ENCODE results near the gene SNX13. TPM values are rescaled to one million over a fixed set of nuclear protein-coding genes. Genes with fewer than 3 reads are reported as not detected.

Gene SNX13
- total and polyA plus RNA-seq, 9 of the 15 experiments (the other 6 are each of a cell fraction or from before 2014, with no cell fraction given) = 5.6 to 33.2 (median 25.4) TPM

DNA sequence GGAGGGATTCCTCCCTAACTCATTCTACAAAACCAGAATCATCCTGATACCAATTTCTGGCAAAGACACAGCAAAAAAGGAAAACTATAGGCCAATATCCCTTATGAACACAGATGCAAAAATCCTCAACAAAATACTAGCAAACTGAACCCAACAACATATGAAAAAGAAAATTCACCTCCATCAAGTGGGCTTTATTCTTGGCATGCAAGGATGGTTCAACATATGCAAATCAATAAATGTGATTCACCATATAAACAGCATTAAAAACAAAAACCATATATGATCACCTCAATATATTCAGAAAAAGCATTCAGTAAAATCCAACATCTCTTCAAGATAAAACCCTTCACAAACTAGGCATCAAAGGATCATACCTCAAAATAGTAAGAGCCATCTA, 23.5 kb downstream of the SNX13 start:
- BruUV-seq (replicated peaks) = no TSS peak

DNA sequence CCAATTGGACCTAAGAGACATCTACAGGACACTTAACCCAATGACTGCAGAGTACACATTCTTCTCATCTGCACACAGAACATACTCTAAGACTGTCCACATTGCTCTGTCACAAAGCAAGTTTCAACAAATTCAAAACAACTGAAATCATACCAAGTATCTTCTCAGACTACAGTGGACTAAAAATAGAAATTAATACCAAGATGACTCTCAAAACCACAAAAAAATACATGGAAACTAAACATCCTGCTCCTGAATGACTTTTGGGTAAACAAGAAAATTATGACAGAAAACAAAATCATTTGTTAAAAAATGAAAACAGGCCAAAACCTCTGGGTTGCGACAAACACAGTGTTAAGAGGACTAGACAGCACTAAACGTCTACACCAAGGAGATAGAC, 24.5 kb downstream of the SNX13 start:
- ChIA-PET CTCF (ENCODE audit: low intra/inter-chr PET ratio) (no interaction called here), POLR2A (no interaction called here)
- ATAC-seq (no peak), DNase-seq (ENCODE audit: extremely low read depth in 1 of 4, low spot score in 3 of 4) (no peak), FAIRE-seq (no peak)
- Histone ChIP-seq H2AFZ (ENCODE audit: low read depth, low read length) (no peak overlapping the region), H3K79me2 (ENCODE audit: control insufficient read depth, insufficient read depth, low read length) (peaks cover 83% of the 10 kb centered on the region), H3K4me1 (replicated peaks in 1 of 2; ENCODE audit: control insufficient read depth in 2 of 2, insufficient read depth in 2 of 2, low read length in 2 of 2) (no peaks in the 10 kb centered on the region), H3K9me1 (ENCODE audit: control insufficient read depth, insufficient read depth, low read length) (no peaks in the 10 kb centered on the region), H3K9me3 (replicated peaks; ENCODE audit: control insufficient read depth, insufficient read depth, low read depth, low read length) (peaks cover 6% of the 10 kb centered on the region; the same call in 1 of the 2 replicates), H3K27me3 (ENCODE audit: control insufficient read depth in 2 of 2, insufficient read depth in 2 of 2, low read length in 2 of 2) (no peaks in the 10 kb centered on the region), H3K27ac (ENCODE audit: extremely low read depth, low read depth, low read length) (no peak overlapping the region), H4K20me1 (replicated peaks; ENCODE audit: control insufficient read depth, insufficient read depth, low read length) (no peaks in the 10 kb centered on the region; the same call in 1 of the 2 replicates), H3K4me2 (ENCODE audit: insufficient read depth, low read length) (no peak overlapping the region), H3K36me3 (ENCODE audit: control insufficient read depth, insufficient read depth, low read length) (no peaks in the 10 kb centered on the region; the same call in 2 of the 3 replicates), H3K9ac (ENCODE audit: insufficient read depth in 1 of 2, low read depth in 2 of 2, low read length in 2 of 2) (no peak overlapping the region), H3K4me3 (no peak overlapping the region)
- in situ Hi-C loops (cut with MboI) = no loop called here
- intact Hi-C loops (cut with micrococcal nuclease) = no loop called here
- TF ChIP-seq NFE2L1 (tag; IDR thresholded peaks at IDR 0.05; ENCODE audit: borderline replicate concordance, low read depth) = no peak
- BruUV-seq (replicated peaks) = no TSS peak
- WGBS (ENCODE audit: insufficient coverage, low coverage, missing lambda C conversion rate) = 68% methylated on average over 2 of the region's 2 CpGs

More for the DNA sequence above, 23.5 kb downstream of the SNX13 start:
- ChIA-PET CTCF (ENCODE audit: low intra/inter-chr PET ratio) (no interaction called here), POLR2A (no interaction called here)
- intact Hi-C loops (cut with micrococcal nuclease) = no loop called here
- Histone ChIP-seq H2AFZ (ENCODE audit: low read depth, low read length) (no peak overlapping the region), H3K4me2 (ENCODE audit: insufficient read depth, low read length) (no peak overlapping the region), H4K20me1 (replicated peaks; ENCODE audit: control insufficient read depth, insufficient read depth, low read length) (no peaks in the 10 kb centered on the region; the same call in 1 of the 2 replicates), H3K27ac (ENCODE audit: extremely low read depth, low read depth, low read length) (no peak overlapping the region), H3K9me3 (replicated peaks; ENCODE audit: control insufficient read depth, insufficient read depth, low read depth, low read length) (peaks cover 6% of the 10 kb centered on the region; the same call in 1 of the 2 replicates), H3K9me1 (ENCODE audit: control insufficient read depth, insufficient read depth, low read length) (no peaks in the 10 kb centered on the region), H3K79me2 (ENCODE audit: control insufficient read depth, insufficient read depth, low read length) (peaks cover 89% of the 10 kb centered on the region), H3K4me1 (replicated peaks in 1 of 2; ENCODE audit: control insufficient read depth in 2 of 2, insufficient read depth in 2 of 2, low read length in 2 of 2) (no peaks in the 10 kb centered on the region), H3K4me3 (no peak overlapping the region), H3K36me3 (ENCODE audit: control insufficient read depth, insufficient read depth, low read length) (no peaks in the 10 kb centered on the region), H3K9ac (ENCODE audit: insufficient read depth in 1 of 2, low read depth in 2 of 2, low read length in 2 of 2) (no peak overlapping the region), H3K27me3 (ENCODE audit: control insufficient read depth in 2 of 2, insufficient read depth in 2 of 2, low read length in 2 of 2) (no peaks in the 10 kb centered on the region)
- ATAC-seq (no peak), FAIRE-seq (no peak), DNase-seq (ENCODE audit: extremely low read depth in 1 of 4, low spot score in 3 of 4) (no peak)
- in situ Hi-C loops (cut with MboI) = no loop called here
- no peak for TF ChIP-seq ZBTB8A (IDR thresholded peaks at IDR 0.05; ENCODE audit: partially characterized antibody)
- peak; percentile 95 for TF ChIP-seq ZNF324 (CRISPR knock-in tag; IDR thresholded peaks at IDR 0.05)

Data from K562 (cell line).